ENCODE data around the gene CEP290. TPM values are rescaled to one million over a fixed set of nuclear protein-coding genes. Genes with fewer than 3 reads are reported as not detected.

Gene CEP290
- total RNA-seq (10 to 100 TPM; 18.5 to 22.6 (median 20.8) TPM), total RNA-seq (28.8 to 92.1 (median 50.7) reads per million in 29 experiments)
- total RNA-seq (2013), result 19.2 TPM

GRCh38 chr12:88141774-88142609 is at the start of gene CEP290, which contains the start of gene TMTC3:
TSS of gene CEP290 (minus strand) at chr12:88142088. CDS start at chr12:88141307, 781 bp downstream.
TSS of gene TMTC3 (plus strand) at chr12:88142307. CDS start at chr12:88148316, 6,009 bp downstream.
- Mint-ChIP-seq H3K4me3 (peak within 1 kb of the TSS; percentile 92 to 96 (median 94)), H3K27ac (peak within 1 kb of the TSS; percentile 96), H3K36me3 (peaks cover 19% of the 10 kb centered on the region), H3K4me1 (peaks cover 47 to 63% (median 57%) of the 10 kb centered on the region in 3 donors), H3K27me3 (no peaks in the 10 kb centered on the region), H3K9me3 (no peaks in the 10 kb centered on the region)
- Histone ChIP-seq H3K4me1 (ENCODE audit: control insufficient read depth in 1 of 2, extremely low read depth in 1 of 2, insufficient read depth in 2 of 2, low read length in 2 of 2) (peaks cover 12 to 14% of the 10 kb centered on the region in 2 experiments), H3K27me3 (replicated peaks in 1 of 2; ENCODE audit: control insufficient read depth in 2 of 2, extremely low read depth in 1 of 2, insufficient read depth in 2 of 2, low read length in 1 of 2) (no peaks in the 10 kb centered on the region), H3K27ac (ENCODE audit: low read length) (peak within 1 kb of the TSS; percentile 80), H3K36me3 (ENCODE audit: control insufficient read depth in 2 of 2, extremely low read depth in 1 of 2, insufficient read depth in 1 of 2, low read length in 1 of 2) (peaks cover 0 to 2% of the 10 kb centered on the region in 2 donors), H3K4me3 (ENCODE audit: control insufficient read depth in 1 of 2, extremely low read depth in 1 of 2, low read length in 1 of 2) (peak within 1 kb of the TSS; percentile 62 to 94), H3K9me3 (no peaks in the 10 kb centered on the region)
- CTCF ChIA-PET, result interaction anchor here in 1 of 2 donors (0.6 to 1.2 kb wide), 2 partner anchors 13 to 107 kb away, joined by 3 to 4 read pairs; a partner anchor contains a TSS
- WGBS (ENCODE audit: insufficient coverage), result under 1% methylated on average over 48 of the region's 49 CpGs
- POLR2A ChIA-PET, result interaction anchor here (0.6 to 1.1 kb wide), 3 partner anchors 13 to 1564 kb away, joined by 3 to 6 read pairs (median 3); no protein-coding TSS in a partner anchor
- ATAC-seq (replicated peaks in 1 of 4) (peak; percentile 95 to 97 (median 96)), DNase-seq (peak; percentile 71 to 98 (median 93))

- no CpG with 5 or more reads among the region's 1 CpG for WGBS (ENCODE audit: insufficient coverage)
- Mint-ChIP-seq H3K4me1 (no peaks in the 10 kb centered on the region), H3K27ac (no peak overlapping the region), H3K27me3 (no peaks in the 10 kb centered on the region), H3K9me3 (no peaks in the 10 kb centered on the region), H3K36me3 (peaks cover 33% of the 10 kb centered on the region), H3K4me3 (no peak overlapping the region)
- Histone ChIP-seq H3K4me1 (ENCODE audit: control insufficient read depth in 1 of 2, extremely low read depth in 1 of 2, insufficient read depth in 2 of 2, low read length in 2 of 2) (no peaks in the 10 kb centered on the region), H3K4me3 (ENCODE audit: control insufficient read depth in 1 of 2, extremely low read depth in 1 of 2, low read length in 1 of 2) (no peak overlapping the region), H3K27me3 (replicated peaks in 1 of 2; ENCODE audit: control insufficient read depth in 2 of 2, extremely low read depth in 1 of 2, insufficient read depth in 2 of 2, low read length in 1 of 2) (no peaks in the 10 kb centered on the region), H3K27ac (ENCODE audit: low read length) (no peak overlapping the region), H3K9me3 (peaks cover 2% of the 10 kb centered on the region), H3K36me3 (ENCODE audit: control insufficient read depth in 2 of 2, extremely low read depth in 1 of 2, insufficient read depth in 1 of 2, low read length in 1 of 2) (peaks cover 0 to 14% of the 10 kb centered on the region in 2 donors)
- ChIA-PET POLR2A (interaction anchor here (0.7 to 0.8 kb wide), 2 partner anchors 10 to 953 kb away, joined by 4 to 6 read pairs; no protein-coding TSS in a partner anchor), CTCF (no interaction called here)
- no peak for DNase-seq
- no peak for ATAC-seq (replicated peaks in 1 of 4)
These were observed 46.3 kb upstream of the CEP290 start for GRCh38 chr12:88188180-88188579.

- DNase-seq, result no peak
- no peaks in the 10 kb centered on the region for H3K27me3 Mint-ChIP-seq
- POLR2A ChIA-PET, result no interaction called here
- no peaks in the 10 kb centered on the region for H3K9me3 Mint-ChIP-seq
- no peaks in the 10 kb centered on the region for H3K4me1 ChIP-seq (ENCODE audit: control insufficient read depth in 1 of 2, extremely low read depth in 1 of 2, insufficient read depth in 2 of 2, low read length in 2 of 2)
- ATAC-seq (replicated peaks in 1 of 4), result no peak
- H3K36me3 ChIP-seq (ENCODE audit: control insufficient read depth in 2 of 2, extremely low read depth in 1 of 2, insufficient read depth in 1 of 2, low read length in 1 of 2), result peaks cover 0 to 15% of the 10 kb centered on the region in 2 donors
- WGBS (ENCODE audit: insufficient coverage), result no CpG with 5 or more reads among the region's 2 CpGs
- H3K4me1 Mint-ChIP-seq, result no peaks in the 10 kb centered on the region
- H3K36me3 Mint-ChIP-seq, result peaks cover 39% of the 10 kb centered on the region
- H3K27ac Mint-ChIP-seq, result no peak overlapping the region
- H3K27me3 ChIP-seq (replicated peaks in 1 of 2; ENCODE audit: control insufficient read depth in 2 of 2, extremely low read depth in 1 of 2, insufficient read depth in 2 of 2, low read length in 1 of 2), result no peaks in the 10 kb centered on the region
- H3K27ac ChIP-seq (ENCODE audit: low read length), result no peak overlapping the region
- H3K9me3 ChIP-seq, result peaks cover 2% of the 10 kb centered on the region
- H3K4me3 ChIP-seq (ENCODE audit: control insufficient read depth in 1 of 2, extremely low read depth in 1 of 2, low read length in 1 of 2), result no peak overlapping the region
- CTCF ChIA-PET, result no interaction called here
- no peak overlapping the region for H3K4me3 Mint-ChIP-seq
These were observed 45.7 kb upstream of the CEP290 start for GRCh38 chr12:88187571-88187970.

GRCh38 chr12:88185988-88186387 is 44.1 kb upstream of the CEP290 start:
- no peaks in the 10 kb centered on the region for H3K27me3 Mint-ChIP-seq
- H3K4me3 Mint-ChIP-seq, result no peak overlapping the region
- H3K9me3 Mint-ChIP-seq, result peaks cover 0 to 7% (median 5%) of the 10 kb centered on the region in 3 donors
- H3K27ac Mint-ChIP-seq, result no peak overlapping the region
- peaks cover 52% of the 10 kb centered on the region for H3K36me3 Mint-ChIP-seq
- Histone ChIP-seq H3K4me3 (ENCODE audit: control insufficient read depth in 1 of 2, extremely low read depth in 1 of 2, low read length in 1 of 2) (no peak overlapping the region), H3K9me3 (peaks cover 2% of the 10 kb centered on the region), H3K27ac (ENCODE audit: low read length) (no peak overlapping the region), H3K27me3 (replicated peaks in 1 of 2; ENCODE audit: control insufficient read depth in 2 of 2, extremely low read depth in 1 of 2, insufficient read depth in 2 of 2, low read length in 1 of 2) (no peaks in the 10 kb centered on the region), H3K4me1 (ENCODE audit: control insufficient read depth in 1 of 2, extremely low read depth in 1 of 2, insufficient read depth in 2 of 2, low read length in 2 of 2) (no peaks in the 10 kb centered on the region), H3K36me3 (ENCODE audit: control insufficient read depth in 2 of 2, extremely low read depth in 1 of 2, insufficient read depth in 1 of 2, low read length in 1 of 2) (peaks cover 0 to 18% of the 10 kb centered on the region in 2 donors)
- no peak for ATAC-seq (replicated peaks in 1 of 4)
- no peaks in the 10 kb centered on the region for H3K4me1 Mint-ChIP-seq
- POLR2A ChIA-PET, result no interaction called here
- CTCF ChIA-PET, result no interaction called here
- DNase-seq, result no peak

GRCh38 chr12:88185279-88185678 is 43.4 kb upstream of the CEP290 start:
- CTCF ChIA-PET, result no interaction called here
- Mint-ChIP-seq H3K27ac (no peak overlapping the region), H3K9me3 (peaks cover 0 to 7% (median 5%) of the 10 kb centered on the region in 3 donors), H3K36me3 (peaks cover 58% of the 10 kb centered on the region), H3K4me1 (no peaks in the 10 kb centered on the region), H3K27me3 (no peaks in the 10 kb centered on the region), H3K4me3 (no peak overlapping the region)
- no peak for DNase-seq
- Histone ChIP-seq H3K4me3 (ENCODE audit: control insufficient read depth in 1 of 2, extremely low read depth in 1 of 2, low read length in 1 of 2) (no peak overlapping the region), H3K4me1 (ENCODE audit: control insufficient read depth in 1 of 2, extremely low read depth in 1 of 2, insufficient read depth in 2 of 2, low read length in 2 of 2) (no peaks in the 10 kb centered on the region), H3K27me3 (replicated peaks in 1 of 2; ENCODE audit: control insufficient read depth in 2 of 2, extremely low read depth in 1 of 2, insufficient read depth in 2 of 2, low read length in 1 of 2) (no peaks in the 10 kb centered on the region), H3K9me3 (peaks cover 2% of the 10 kb centered on the region), H3K27ac (ENCODE audit: low read length) (no peak overlapping the region), H3K36me3 (ENCODE audit: control insufficient read depth in 2 of 2, extremely low read depth in 1 of 2, insufficient read depth in 1 of 2, low read length in 1 of 2) (peaks cover 0 to 19% of the 10 kb centered on the region in 2 donors)
- no CpG with 5 or more reads among the region's 2 CpGs for WGBS (ENCODE audit: insufficient coverage)
- POLR2A ChIA-PET, result no interaction called here
- ATAC-seq (replicated peaks in 1 of 4), result no peak

GRCh38 chr12:88184196-88184595 is 42.3 kb upstream of the CEP290 start:
- no peaks in the 10 kb centered on the region for H3K4me1 Mint-ChIP-seq
- H3K27ac ChIP-seq (ENCODE audit: low read length), result no peak overlapping the region
- H3K36me3 Mint-ChIP-seq, result peaks cover 69% of the 10 kb centered on the region
- CTCF ChIA-PET, result no interaction called here
- no peak overlapping the region for H3K4me3 ChIP-seq (ENCODE audit: control insufficient read depth in 1 of 2, extremely low read depth in 1 of 2, low read length in 1 of 2)
- H3K9me3 Mint-ChIP-seq, result peaks cover 0 to 7% (median 5%) of the 10 kb centered on the region in 3 donors
- H3K9me3 ChIP-seq, result peaks cover 2% of the 10 kb centered on the region
- peaks cover 0 to 26% of the 10 kb centered on the region in 2 donors for H3K36me3 ChIP-seq (ENCODE audit: control insufficient read depth in 2 of 2, extremely low read depth in 1 of 2, insufficient read depth in 1 of 2, low read length in 1 of 2)
- H3K27me3 ChIP-seq (replicated peaks in 1 of 2; ENCODE audit: control insufficient read depth in 2 of 2, extremely low read depth in 1 of 2, insufficient read depth in 2 of 2, low read length in 1 of 2), result no peaks in the 10 kb centered on the region
- ATAC-seq (replicated peaks in 1 of 4) (no peak), DNase-seq (no peak)
- no peak overlapping the region for H3K4me3 Mint-ChIP-seq
- H3K27ac Mint-ChIP-seq, result no peak overlapping the region
- no peaks in the 10 kb centered on the region for H3K4me1 ChIP-seq (ENCODE audit: control insufficient read depth in 1 of 2, extremely low read depth in 1 of 2, insufficient read depth in 2 of 2, low read length in 2 of 2)
- POLR2A ChIA-PET, result no interaction called here
- no CpG with 5 or more reads among the region's 3 CpGs for WGBS (ENCODE audit: insufficient coverage)
- no peaks in the 10 kb centered on the region for H3K27me3 Mint-ChIP-seq

Measured in T-cell (primary cell).